Measurements from ENCODE around the gene GRIFIN. TPM values are rescaled to one million over a fixed set of nuclear protein-coding genes. Genes with fewer than 3 reads are reported as not detected.

Gene GRIFIN
- total and polyA plus RNA-seq, 2 donors = not detected

DNA sequence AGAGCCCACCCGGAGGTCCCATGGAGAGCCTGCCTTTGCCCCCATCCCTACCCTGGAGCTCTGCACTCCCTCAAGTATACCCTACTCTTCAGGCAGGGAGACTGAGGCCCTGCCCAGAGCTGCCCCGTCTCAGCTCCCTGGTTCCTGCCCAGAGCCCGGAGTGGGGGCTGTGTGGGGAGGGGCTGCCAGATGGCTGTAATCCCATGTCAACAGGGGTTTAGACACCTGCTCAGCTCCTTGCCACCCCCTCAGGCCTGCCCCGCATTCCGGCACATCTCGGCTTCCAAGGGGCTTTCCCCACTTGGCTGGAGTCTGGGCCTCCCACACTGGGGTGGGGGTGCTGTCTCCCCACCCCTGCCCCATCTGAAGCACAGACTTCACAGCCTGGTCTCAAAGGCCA, 22.5 kb upstream of the GRIFIN start:
- no peak for DNase-seq (ENCODE audit: extremely low spot score)

DNA sequence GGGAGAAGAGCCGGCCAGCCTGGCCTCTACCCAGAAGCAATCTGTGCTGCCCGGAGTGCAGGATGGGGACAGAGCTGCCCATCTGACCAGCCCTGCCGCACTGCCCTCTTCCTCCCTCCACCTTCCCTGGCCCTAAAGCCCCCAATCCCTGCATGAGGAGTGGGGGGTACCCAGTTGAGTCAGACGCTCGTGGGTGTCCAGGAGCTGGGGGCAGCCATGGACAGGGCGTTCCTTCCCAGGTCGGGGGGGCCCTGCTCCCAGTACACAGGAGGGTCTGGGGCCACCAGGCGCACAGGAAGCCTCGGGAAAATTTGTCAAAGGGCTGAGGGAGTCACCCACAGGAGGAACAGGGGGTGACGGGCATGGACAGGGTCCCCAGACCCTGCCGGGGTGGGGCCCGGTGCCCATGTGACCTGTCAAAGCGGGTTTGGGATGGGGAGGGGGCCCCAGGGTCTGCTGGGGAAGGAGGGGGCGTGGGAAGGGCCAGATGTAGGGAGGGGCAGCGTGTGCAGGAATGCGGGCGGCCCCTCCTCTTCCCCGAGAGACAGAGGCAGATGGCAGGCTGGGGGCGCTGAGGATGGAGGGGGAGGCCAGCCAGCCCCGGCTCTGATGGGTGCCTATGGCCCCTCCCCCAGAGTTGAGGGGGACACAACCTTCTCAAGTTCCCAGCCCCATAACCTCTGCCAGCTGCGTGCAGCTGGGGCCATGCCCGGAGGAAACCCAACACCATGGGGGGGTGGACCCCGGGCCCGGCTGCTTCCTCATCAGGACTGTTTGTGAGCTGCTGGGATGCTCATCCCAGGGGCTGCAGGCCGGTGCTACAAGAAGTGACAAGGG, 21.5 kb upstream of the GRIFIN start:
- Histone ChIP-seq H3K4me3 (ENCODE audit: low read depth, low read length) (no peak overlapping the region), H3K36me3 (ENCODE audit: insufficient read depth) (no peaks in the 10 kb centered on the region), H3K4me1 (ENCODE audit: insufficient read depth) (no peaks in the 10 kb centered on the region), H3K27ac (ENCODE audit: low read depth) (no peak overlapping the region)
- WGBS = 38% methylated on average over 25 of the region's 25 CpGs
- DNase-seq (ENCODE audit: extremely low spot score) = no peak

More for the DNA sequence above, 22.5 kb upstream of the GRIFIN start:
- WGBS = 92% methylated on average over 6 of the region's 6 CpGs
- H3K4me3 ChIP-seq (ENCODE audit: low read depth, low read length) = no peak overlapping the region
- no peak overlapping the region for H3K27ac ChIP-seq (ENCODE audit: low read depth)
- H3K4me1 ChIP-seq (ENCODE audit: insufficient read depth) = no peaks in the 10 kb centered on the region
- H3K36me3 ChIP-seq (ENCODE audit: insufficient read depth) = no peaks in the 10 kb centered on the region

DNA sequence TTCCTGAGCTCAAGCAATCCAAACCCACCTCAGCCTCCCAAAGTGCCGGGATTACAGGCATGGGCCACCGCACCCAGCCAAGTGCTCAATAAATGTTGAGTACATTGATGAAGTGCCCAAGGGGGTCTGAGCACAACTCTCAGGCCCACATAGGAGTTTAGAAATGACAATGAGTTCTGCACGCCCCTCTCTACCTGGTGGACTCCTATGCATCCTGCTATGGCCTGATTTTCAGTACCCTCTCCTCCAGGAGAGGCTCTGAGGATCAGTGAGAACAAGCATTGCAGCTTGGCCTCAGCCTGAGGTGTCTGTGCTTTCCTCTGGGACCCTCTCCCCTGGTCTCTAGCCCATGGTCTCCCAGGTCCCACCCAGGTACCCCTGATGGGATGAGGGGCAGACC, 20.9 kb upstream of the GRIFIN start:
- H3K4me3 ChIP-seq (ENCODE audit: low read depth, low read length) = no peak overlapping the region
- H3K36me3 ChIP-seq (ENCODE audit: insufficient read depth) = no peaks in the 10 kb centered on the region
- H3K27ac ChIP-seq (ENCODE audit: low read depth) = no peak overlapping the region
- 98% methylated on average over 3 of the region's 3 CpGs for WGBS
- H3K4me1 ChIP-seq (ENCODE audit: insufficient read depth) = no peaks in the 10 kb centered on the region
- no peak for DNase-seq (ENCODE audit: extremely low spot score)

DNA sequence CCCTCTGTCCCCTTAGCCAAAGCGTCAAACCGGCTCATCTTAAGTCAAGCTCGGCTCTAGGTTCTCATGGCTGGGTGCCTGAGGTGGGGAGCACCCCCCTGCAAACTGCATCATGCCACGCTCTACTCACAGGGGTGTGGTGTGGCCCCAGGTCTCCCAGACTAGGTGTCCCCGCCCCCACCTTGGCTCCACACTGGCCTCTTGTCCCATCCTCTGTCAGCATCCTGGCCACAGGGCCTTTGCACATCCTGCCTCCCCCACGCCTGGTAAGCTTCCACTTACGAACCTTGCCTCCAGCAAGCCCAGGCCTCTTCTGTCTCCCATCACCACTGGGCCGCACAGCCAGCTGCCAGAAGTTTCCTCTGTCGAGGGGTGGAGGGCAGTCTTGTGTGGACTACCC, 20.2 kb upstream of the GRIFIN start:
- WGBS = 86% methylated on average over 9 of the region's 9 CpGs
- Histone ChIP-seq H3K36me3 (ENCODE audit: insufficient read depth) (no peaks in the 10 kb centered on the region), H3K4me3 (ENCODE audit: low read depth, low read length) (no peak overlapping the region), H3K4me1 (ENCODE audit: insufficient read depth) (no peaks in the 10 kb centered on the region), H3K27ac (ENCODE audit: low read depth) (no peak overlapping the region)
- no peak for DNase-seq (ENCODE audit: extremely low spot score)

DNA sequence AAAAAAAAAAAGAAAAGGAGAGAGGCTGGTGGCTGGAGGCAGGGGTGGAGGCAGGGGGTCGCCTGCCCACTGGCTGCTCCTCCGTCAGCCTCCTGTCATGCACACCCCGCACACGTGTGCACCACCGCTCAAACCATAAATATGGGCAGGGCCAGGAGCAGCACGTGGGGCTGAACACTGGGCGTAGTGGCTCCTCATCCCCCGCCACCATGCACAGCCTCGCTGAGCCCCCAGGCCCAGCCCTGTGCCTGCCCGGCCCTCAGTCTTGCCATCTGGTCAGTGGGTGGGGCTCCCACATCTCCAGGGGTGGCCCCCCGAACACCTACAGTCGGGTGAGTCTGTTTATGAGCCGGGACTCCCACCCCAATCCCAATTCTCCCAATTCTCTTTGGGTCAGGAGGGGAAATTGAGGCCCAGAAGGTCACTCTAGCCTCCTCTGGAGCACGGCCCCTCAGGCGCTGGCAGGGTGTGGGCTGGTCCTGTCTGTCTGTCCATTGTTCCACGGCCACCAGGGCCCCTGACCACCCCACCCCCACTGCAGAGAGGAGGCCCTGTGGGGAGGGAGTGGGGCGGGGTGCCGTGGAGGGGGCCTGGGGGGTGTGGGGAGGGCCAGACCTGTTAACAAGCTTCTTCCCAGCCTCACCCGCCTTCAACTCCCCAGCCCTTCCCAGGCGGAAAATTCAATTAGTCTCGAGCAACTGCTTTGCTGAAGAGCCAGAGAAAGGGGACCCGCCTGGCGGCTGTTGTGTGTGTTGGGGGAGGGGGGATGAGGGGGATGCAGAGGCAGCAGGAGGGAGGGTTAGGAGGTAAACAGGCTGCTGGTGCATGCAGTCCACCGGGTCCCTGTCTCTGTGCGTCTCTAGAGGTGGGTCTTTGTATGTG, 19.5 kb upstream of the GRIFIN start:
- no peak for DNase-seq (ENCODE audit: extremely low spot score)
- no peaks in the 10 kb centered on the region for H3K36me3 ChIP-seq (ENCODE audit: insufficient read depth)
- no peak overlapping the region for H3K27ac ChIP-seq (ENCODE audit: low read depth)
- H3K4me1 ChIP-seq (ENCODE audit: insufficient read depth) = no peaks in the 10 kb centered on the region
- H3K4me3 ChIP-seq (ENCODE audit: low read depth, low read length) = no peak overlapping the region
- 76% methylated on average over 25 of the region's 25 CpGs for WGBS

DNA sequence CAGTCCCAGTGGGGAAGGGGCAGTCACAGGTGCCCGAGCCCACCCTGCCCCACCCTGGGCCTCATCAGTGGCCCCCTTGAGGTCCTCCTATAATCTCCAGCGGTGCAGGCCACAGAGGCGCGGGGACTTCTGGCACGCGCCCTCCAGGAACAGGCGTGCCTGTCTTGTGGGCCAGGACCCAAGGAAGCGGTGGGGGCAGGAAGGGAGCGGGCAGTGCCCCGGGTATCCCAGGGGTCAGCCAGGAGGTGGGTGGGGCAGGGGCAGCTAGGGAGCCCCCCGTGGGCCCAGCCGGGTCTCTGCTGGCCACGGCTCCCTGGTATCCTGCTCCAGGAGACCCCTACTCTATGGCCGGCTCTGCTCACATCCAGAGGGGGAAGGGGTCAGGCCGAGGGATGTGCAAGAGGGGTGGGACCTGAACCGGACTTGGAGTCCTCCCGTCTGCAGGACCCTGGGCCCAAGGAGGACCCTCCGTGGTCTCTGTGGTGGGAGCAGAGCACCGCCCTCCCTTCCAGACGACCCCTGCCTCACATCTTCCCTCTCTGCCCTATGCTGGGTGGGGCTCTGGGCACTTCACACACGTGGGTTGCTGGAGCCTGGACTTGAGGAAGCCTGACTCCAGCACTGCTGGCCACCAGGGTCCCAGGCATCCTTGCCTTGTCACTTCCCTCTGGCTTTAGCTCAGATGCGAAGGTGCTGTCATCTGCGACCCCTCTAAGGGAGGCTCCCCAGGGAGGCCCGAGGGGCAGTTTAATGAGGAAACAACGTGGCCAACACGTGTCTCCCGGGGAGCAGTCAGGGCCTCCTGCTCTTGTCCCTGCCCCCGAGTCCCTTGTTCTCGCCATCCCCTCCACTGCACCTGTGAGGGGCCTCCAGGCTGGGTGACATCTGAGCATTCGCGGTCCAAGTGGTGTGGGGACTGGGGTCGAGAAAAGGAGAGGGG, 18.3 kb upstream of the GRIFIN start:
- Histone ChIP-seq H3K27ac (ENCODE audit: low read depth) (no peak overlapping the region), H3K4me3 (ENCODE audit: low read depth, low read length) (no peak overlapping the region), H3K4me1 (ENCODE audit: insufficient read depth) (no peaks in the 10 kb centered on the region), H3K36me3 (ENCODE audit: insufficient read depth) (no peaks in the 10 kb centered on the region)
- no peak for DNase-seq (ENCODE audit: extremely low spot score)
- whole genome bisulfite sequencing = 63% methylated on average over 32 of the region's 32 CpGs

DNA sequence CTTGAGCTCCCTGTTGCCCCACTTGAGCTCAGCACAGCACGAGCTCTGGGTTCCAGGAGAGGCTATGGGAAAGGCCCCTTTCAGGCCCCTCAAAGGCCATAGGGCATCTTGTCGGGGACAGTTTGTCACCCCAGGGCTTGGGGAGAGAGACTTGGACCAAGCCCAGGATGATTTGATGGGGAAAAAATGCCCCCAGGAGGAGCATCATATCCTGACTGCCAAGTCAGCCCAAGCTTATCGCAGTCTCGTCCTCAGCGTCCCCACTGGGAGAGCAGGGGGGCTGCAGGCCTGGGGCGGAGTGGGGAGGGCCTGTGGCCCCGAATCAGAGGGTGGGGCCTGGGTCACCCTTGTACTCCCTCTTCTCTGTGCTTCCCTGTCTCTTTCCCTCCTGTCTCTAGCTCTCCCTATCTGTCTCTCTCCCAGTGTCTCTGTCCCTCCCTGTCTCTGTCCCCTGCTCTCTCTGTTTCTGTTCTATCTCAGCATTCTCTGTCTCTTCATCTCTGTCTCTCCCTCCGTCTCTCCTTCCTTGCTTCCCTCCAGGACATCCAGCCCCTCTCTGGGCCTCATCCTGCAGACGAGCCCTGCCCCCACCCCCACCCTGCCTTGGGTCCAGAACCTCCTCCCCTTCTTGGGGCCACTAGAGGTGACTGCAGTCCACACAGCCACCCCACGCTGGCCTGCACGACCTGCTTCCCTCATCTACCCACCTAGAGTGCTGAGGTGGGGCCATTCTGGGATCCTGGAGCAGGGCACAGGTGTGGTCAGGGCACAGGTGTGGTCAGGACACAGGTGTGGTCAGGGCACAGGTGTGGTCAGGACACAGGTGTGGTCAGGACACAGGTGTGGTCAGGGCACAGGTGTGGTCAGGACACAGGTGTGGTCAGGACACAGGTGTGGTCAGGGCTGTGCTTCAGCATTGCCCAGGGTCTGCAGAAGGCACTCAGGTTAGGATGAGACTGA, 17.3 kb upstream of the GRIFIN start:
- no peaks in the 10 kb centered on the region for H3K4me1 ChIP-seq (ENCODE audit: insufficient read depth)
- H3K36me3 ChIP-seq (ENCODE audit: insufficient read depth) = no peaks in the 10 kb centered on the region
- H3K27ac ChIP-seq (ENCODE audit: low read depth) = no peak overlapping the region

DNA sequence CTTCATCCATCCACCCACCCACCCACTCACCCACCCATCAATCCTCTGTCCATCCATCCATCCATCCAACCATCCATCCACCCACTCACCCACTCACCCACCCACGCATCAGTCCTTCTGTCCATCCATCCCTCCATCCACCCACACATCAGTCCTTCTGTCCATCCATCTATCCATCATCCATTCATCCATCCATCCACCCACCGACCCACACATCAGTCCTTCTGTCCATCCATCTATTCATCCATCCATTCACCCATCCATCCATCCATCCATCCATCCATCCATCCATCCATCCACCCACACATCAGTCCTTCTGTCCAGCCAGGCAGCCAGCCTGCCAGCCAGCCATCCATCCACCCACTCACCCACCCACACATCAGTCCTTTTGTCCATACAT, 15.8 kb upstream of the GRIFIN start:
- Histone ChIP-seq H3K4me1 (ENCODE audit: insufficient read depth) (no peaks in the 10 kb centered on the region), H3K4me3 (ENCODE audit: low read depth, low read length) (no peak overlapping the region), H3K36me3 (ENCODE audit: insufficient read depth) (no peaks in the 10 kb centered on the region), H3K27ac (ENCODE audit: low read depth) (no peak overlapping the region)
- no peak for DNase-seq (ENCODE audit: extremely low spot score)
- 96% methylated on average over 2 of the region's 2 CpGs for WGBS

More for the DNA sequence above, 17.3 kb upstream of the GRIFIN start:
- H3K4me3 ChIP-seq (ENCODE audit: low read depth, low read length) = no peak overlapping the region
- 32% methylated on average over 10 of the region's 11 CpGs for whole genome bisulfite sequencing
- no peak for DNase-seq (ENCODE audit: extremely low spot score)

DNA sequence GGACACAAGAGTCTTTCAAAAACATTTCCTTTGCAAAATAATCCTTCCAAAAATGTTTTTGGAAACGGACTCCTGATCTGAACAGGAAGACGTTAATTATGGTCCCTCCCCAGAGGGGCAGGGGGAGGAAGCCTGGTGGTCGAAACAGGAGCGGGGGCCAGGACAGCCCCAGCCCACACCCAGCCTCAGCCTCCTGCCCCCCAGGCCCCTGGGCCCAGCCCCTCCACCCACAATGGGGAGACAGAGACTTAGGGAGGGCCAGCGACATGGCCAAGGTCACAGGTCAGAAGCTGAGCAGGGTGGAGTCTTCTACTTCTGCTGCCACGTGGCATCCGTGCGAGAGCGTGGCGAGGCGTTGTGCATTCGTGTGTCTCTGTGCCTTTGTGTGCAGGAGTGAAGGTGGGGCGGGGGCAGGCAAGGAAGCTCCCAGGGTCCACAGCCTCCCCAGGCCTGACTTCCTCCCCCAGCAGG, 14.0 kb upstream of the GRIFIN start:
- no peaks in the 10 kb centered on the region for H3K4me1 ChIP-seq (ENCODE audit: insufficient read depth)
- WGBS = 60% methylated on average over 13 of the region's 13 CpGs
- no peak overlapping the region for H3K4me3 ChIP-seq (ENCODE audit: low read depth, low read length)
- H3K36me3 ChIP-seq (ENCODE audit: insufficient read depth) = no peaks in the 10 kb centered on the region
- no peak for DNase-seq (ENCODE audit: extremely low spot score)
- no peak overlapping the region for H3K27ac ChIP-seq (ENCODE audit: low read depth)

DNA sequence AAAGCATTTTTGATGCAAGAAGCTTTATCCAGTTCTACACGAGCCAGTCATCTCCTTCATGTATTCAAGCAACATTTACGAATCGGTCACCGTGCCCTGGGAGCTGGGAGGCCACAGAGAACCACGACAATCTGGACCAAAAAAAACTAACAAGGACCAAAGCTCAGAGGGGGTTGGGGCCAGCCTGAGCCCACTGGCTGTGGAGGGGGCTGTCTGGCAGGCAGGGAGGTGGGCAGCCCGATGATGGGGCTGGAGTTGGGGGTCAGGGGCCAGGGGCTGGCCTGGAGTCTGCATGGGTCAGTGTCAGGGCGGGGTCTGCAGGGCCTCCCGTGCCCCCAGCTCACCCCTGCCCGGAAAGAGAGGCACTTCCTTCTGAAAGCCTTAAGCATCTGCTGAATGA, 12.5 kb upstream of the GRIFIN start:
- WGBS = 46% methylated on average over 9 of the region's 9 CpGs
- Histone ChIP-seq H3K27ac (ENCODE audit: low read depth) (no peak overlapping the region), H3K4me3 (ENCODE audit: low read depth, low read length) (no peak overlapping the region), H3K36me3 (ENCODE audit: insufficient read depth) (no peaks in the 10 kb centered on the region), H3K4me1 (ENCODE audit: insufficient read depth) (no peaks in the 10 kb centered on the region)
- no peak for DNase-seq (ENCODE audit: extremely low spot score)

DNA sequence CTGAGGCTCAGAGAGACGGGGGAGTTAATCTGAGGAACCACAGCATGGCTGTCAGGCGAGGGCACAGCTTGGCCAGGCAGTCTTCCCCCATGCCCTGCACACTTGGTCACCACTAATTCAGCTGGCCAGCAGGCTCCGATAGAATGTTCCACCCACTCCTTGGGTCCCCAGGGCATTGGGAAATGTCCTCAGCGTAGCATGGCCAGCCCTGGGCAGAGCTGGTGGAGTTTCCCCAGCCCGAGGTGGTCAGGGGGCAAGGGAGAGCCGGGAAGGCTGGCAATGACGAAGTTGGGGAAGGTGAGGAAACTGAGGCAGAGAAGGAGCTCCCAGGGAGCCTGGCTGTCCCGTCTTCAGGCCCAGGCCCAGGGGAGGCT, 12.1 kb upstream of the GRIFIN start:
- no peak for DNase-seq (ENCODE audit: extremely low spot score)
- H3K27ac ChIP-seq (ENCODE audit: low read depth) = no peak overlapping the region
- H3K4me3 ChIP-seq (ENCODE audit: low read depth, low read length) = no peak overlapping the region
- no peaks in the 10 kb centered on the region for H3K4me1 ChIP-seq (ENCODE audit: insufficient read depth)
- 59% methylated on average over 8 of the region's 8 CpGs for WGBS
- no peaks in the 10 kb centered on the region for H3K36me3 ChIP-seq (ENCODE audit: insufficient read depth)

DNA sequence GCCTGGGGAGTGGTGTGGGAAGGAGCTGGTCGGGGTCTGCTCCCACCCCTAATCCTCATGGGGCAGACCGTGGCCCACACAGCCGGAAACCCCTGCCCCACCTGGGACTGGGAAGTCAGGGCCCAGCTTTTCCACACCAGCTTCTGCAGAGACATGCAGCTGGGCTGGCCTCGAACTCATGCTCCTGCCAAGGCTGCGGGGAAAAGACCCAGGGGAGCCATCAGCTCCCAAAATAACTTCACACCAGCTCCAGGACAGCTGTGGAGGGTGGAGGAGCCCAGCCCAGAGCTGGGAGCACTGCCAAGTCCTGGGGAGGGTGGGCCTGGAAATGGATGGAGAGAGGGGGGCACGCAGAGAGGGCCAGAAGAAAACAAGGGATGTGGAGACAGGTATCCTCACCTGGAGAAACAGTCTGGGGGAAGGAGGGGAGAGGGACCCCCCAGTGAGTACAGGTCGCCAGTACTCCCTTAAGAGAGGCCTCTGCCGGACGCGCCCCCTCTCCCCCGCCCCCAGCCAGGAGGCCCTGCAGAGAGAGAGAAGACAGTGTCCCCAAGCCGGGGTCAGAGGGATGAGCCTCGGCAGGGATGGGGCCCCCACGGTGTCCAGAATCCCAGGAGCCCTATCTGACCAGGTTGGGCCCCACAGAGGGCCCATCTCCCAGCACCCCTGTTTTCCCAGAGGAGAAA, 11.5 kb upstream of the GRIFIN start:
- WGBS = 33% methylated on average over 14 of the region's 14 CpGs
- Histone ChIP-seq H3K36me3 (ENCODE audit: insufficient read depth) (no peaks in the 10 kb centered on the region), H3K27ac (ENCODE audit: low read depth) (no peak overlapping the region), H3K4me1 (ENCODE audit: insufficient read depth) (no peaks in the 10 kb centered on the region), H3K4me3 (ENCODE audit: low read depth, low read length) (no peak overlapping the region)
- no peak for DNase-seq (ENCODE audit: extremely low spot score)
